HT1080 (cell line): ENCODE results near the gene KCNT2. TPM values are rescaled to one million over a fixed set of nuclear protein-coding genes. Genes with fewer than 3 reads are reported as not detected.
"Not testable (repeated sequence)": the region's sequence is repeated elsewhere in the genome, so short reads cannot be mapped to it uniquely, and the experiment has no call there.

ENCODE experiments used
- DNase-seq: peaks from one replicate; pipeline ENCODE4 v3.0.0-alpha.2; 2015; ENCODE audit warnings: low read depth
- total RNA-seq: library from RNA; depleted of rRNA; stranded (reverse); fragments of >200 nt; shearing (Covaris generic); gene quantifications from 2 replicates; pipeline ENCODE4 v1.2.3, GENCODE V29; 2014

KCNT2 gene
- total RNA-seq, 1 experiment from 2014 or later, result not detected

GRCh38 chr1:196590959-196591358 is 17.3 kb downstream of the KCNT2 start:
- DNase-seq, result no peak

GRCh38 chr1:196590012-196590708 is 18.1 kb downstream of the KCNT2 start:
- DNase-seq, result no peak

- DNase-seq, result no peak
Observed at GRCh38 chr1:196584696-196585095, 23.5 kb downstream of the KCNT2 start.

- no peak for DNase-seq
Observed at GRCh38 chr1:196577386-196577785, 30.9 kb downstream of the KCNT2 start.

- no peak for DNase-seq
Observed at GRCh38 chr1:196573226-196573625, 35.0 kb downstream of the KCNT2 start.

- no peak for DNase-seq
Observed at GRCh38 chr1:196567238-196567637, 41.0 kb downstream of the KCNT2 start.

GRCh38 chr1:196563768-196564167 is 44.5 kb downstream of the KCNT2 start:
- no peak for DNase-seq

GRCh38 chr1:196559314-196559713 is 48.9 kb downstream of the KCNT2 start:
- no peak for DNase-seq

- DNase-seq, result peak; percentile 62
Observed at GRCh38 chr1:196558411-196558810, 49.8 kb downstream of the KCNT2 start.

GRCh38 chr1:196557797-196558196 is 50.4 kb downstream of the KCNT2 start:
- no peak for DNase-seq

GRCh38 chr1:196550731-196551130 is 57.5 kb downstream of the KCNT2 start:
- no peak for DNase-seq

GRCh38 chr1:196546272-196547111 is 61.7 kb downstream of the KCNT2 start:
- DNase-seq, result no peak

GRCh38 chr1:196545222-196545621 is 63.0 kb downstream of the KCNT2 start:
- no peak for DNase-seq

GRCh38 chr1:196544617-196545016 is 63.6 kb downstream of the KCNT2 start:
- DNase-seq, result no peak

- DNase-seq, result no peak
Observed at GRCh38 chr1:196543833-196544232, 64.4 kb downstream of the KCNT2 start.

GRCh38 chr1:196538473-196538872 is 69.8 kb downstream of the KCNT2 start:
- DNase-seq, result peak; percentile 10

- DNase-seq, result peak; percentile 68
Observed at GRCh38 chr1:196535727-196536126, 72.5 kb downstream of the KCNT2 start.

GRCh38 chr1:196531737-196532524 is 76.3 kb downstream of the KCNT2 start:
- no peak for DNase-seq

GRCh38 chr1:196527919-196528318 is 80.3 kb downstream of the KCNT2 start:
- DNase-seq, result no peak

GRCh38 chr1:196522574-196523345 is 85.5 kb downstream of the KCNT2 start:
- not testable (repeated sequence) for DNase-seq

- no peak for DNase-seq
Observed at GRCh38 chr1:196517193-196517592, 91.0 kb downstream of the KCNT2 start.
